ENCODE data around the gene SLC32A1.

Gene SLC32A1

GRCh38 chr20:38725148-38725901 lies 1.0 kb downstream of the SLC32A1 start:
- DNase-seq = peak in 3 of 51 donors; percentile 5 to 66 (median 26)

DNA sequence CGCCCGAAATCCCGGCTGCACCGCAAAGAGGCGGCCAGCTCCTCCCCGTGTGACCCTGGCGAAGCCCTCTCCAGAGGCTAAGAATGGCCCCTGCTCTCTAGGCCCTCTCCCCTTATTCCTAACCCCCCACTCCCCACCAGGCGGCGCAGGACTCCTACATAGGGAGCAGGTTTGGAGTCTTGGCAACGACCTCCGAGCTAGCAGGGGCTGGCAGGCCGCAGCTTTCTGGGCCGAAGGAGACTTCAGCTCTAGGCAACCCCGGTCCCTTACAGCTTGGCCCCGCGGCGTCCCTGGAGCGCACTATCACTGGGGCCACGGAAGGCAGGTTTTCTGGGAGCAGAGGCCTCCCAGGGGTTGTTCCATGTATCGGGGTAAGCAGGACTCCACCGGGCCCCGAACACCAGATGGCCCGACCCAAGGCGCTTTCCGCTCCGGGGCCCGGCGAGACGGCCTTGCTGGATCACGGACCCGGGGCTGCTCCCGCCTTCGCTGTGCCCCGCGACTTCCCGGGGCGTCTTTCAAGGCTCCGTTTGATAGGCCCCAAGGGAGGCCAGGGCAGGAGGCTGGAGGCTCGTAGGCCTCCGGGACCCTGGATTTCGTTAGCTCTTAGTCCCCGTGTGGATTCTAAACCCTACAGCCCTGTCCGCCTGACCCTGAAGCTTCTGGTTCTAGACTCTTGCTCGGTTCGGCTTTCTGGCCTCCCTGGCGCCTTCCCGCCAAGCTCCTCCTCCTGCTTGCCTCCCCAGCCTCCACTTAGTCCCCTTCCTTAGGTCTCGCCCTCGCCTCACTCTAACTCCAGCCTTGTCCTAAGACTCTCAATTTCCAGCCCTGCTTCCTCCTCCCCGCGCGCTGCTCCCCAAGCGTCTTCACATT lies 1.9 kb downstream of the SLC32A1 start:
- DNase-seq = peak in 4 of 51 donors; percentile 8 to 66 (median 24)

- DNase-seq = peak in 20 of 51 donors; percentile 5 to 59 (median 30)
Observed at GRCh38 chr20:38726804-38727606, 2.7 kb downstream of the SLC32A1 start.

- DNase-seq = peak in 2 of 51 donors; percentile 37 to 51
Observed at GRCh38 chr20:38727607-38728190, 3.4 kb downstream of the SLC32A1 start.

GRCh38 chr20:38728191-38728781 lies 4.0 kb downstream of the SLC32A1 start:
- DNase-seq = no peak

DNA sequence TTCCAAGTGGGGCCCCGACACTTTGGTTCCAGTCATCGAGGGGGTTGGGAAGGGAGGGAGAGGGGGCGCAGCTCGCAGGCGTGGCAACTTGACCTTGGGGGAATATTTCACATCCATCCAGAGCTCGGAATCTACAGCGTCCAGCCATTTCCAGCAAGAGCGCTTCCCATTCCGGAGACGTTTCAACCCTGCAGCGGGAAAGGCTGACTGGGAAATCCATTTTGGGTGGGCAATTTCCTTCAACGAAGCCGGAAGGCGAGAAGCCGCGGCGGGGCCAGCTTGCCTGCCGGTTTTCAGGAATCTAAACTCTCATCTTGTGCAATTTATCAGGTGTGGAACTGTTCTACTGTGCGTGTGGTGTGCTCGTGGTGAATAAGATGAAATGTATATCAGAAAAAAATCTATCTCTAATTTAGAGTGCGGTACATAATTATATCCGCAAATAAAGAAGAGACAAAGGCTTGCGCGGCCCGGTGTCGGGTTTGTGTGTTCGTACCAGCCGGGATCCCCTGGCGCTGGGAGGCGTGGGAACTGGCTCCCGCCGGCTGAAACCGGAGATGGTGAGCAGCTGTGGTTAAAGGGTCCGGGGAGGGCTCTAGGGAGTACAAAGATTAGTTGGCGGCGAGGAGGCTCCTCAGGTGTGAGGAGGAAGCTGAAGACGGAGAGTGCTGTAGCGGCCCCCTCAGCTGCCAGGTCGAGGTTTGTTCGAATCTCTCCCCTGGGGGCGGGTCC lies 4.8 kb downstream of the SLC32A1 start:
- DNase-seq = no peak

DNA sequence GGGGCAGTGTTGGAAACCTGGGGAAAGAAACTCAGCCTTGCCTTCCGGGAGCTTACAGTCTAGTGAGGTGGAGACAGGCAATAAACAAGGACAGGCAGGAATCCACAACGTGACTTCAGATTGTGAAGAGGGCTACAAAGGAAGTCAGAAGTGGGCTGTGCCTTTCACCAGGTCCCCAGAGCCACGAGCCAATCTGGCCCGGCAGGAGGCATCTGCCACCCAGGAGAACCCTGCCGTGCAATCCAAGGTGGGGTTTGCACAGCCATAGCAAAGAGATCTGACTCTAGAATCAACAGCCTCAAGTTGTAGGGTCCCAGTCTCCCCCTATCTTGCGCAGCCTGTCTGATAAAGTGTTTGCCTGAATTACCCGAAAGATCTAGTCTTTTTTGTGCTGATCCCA lies 5.5 kb downstream of the SLC32A1 start:
- DNase-seq = no peak

DNA sequence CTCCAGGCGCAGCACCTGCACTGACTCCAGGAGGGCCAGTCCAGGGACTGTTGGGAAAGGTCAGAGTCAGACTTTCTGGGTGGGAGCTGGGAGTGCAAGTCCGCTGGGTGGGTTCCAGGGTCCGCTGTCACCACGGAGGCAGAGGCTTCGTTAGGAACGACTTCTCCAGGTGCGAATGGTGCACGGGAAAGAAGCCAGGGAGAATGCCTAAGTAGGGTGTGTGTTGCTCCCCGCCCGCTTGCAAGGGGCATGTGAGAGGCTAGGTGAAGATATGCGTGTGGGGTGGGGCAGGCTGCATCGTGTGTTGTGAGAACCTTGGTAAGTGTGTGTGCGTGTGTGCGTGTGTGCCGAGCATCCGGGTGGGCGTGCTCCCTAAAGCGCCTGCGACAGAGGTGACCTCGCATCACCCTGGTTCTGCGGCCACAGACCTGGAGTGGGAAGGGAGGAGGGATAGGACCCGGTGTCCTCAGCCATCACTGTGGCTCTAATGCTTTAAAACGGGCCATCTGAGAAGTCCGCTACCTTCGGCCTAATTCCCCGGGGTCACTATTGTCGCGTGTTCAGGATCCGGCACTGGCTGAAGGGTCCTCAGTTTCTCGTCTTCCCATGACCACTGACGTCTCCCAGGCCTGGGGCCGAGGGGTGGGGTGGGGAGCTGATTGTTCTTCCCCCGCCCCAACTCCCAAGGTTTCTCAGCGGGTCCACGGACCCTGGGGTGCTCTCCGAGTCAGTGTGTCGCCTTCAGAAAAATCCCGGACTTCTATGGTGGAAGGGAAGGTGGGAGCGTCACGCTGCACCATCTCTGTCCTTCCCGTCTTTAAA lies 6.1 kb downstream of the SLC32A1 start:
- DNase-seq = peak in 1 of 51 donors; percentile 15

GRCh38 chr20:38730989-38731737 lies 6.9 kb downstream of the SLC32A1 start:
- peak in 42 of 51 donors; percentile 4 to 81 (median 36) for DNase-seq

- DNase-seq = no peak
Observed at GRCh38 chr20:38731738-38732113, 7.4 kb downstream of the SLC32A1 start.

DNA sequence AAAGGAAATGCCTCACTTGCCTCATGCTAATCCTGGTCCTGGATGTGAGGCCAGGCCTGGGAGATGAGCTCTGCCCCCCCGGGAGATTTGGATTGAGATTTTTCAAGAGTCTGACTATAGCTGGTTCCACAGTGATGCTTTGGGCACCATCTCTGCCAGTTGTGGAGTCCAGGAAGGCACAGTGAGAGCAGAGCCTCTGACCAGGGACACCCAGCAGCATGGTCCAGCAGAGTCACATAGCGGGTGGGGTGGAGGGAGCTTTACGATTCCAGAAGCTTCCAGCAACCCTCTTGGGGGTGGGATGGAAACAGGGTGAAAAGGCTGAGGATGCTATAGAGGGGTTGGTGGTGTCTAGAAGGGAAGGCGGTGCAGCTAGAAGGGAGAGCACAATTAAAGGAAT lies 8.7 kb downstream of the SLC32A1 start:
- DNase-seq = no peak

DNA sequence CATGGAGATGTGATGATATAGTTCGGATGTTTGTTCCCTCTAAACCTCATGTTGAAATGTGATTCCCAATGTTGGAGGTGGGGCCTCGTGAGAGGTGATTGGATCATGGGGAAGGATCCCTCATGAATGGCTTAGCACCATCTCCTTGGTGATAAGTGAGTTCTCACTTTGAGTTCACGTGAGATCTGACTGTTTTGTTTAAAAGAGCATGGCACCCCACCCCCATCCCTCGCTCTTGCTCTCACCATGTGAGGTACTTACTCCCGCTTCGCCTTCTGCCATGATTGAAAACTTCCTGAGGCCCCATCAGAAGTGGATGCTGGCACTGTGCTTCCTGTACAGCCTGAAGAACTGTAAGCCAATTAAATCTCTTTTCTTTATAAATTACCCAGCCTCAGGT lies 10.9 kb downstream of the SLC32A1 start:
- no peak for DNase-seq

- no peak for DNase-seq
Observed at GRCh38 chr20:38737887-38738286, 13.6 kb downstream of the SLC32A1 start.

- no peak for DNase-seq
Observed at GRCh38 chr20:38745757-38746156, 21.5 kb downstream of the SLC32A1 start.

DNA sequence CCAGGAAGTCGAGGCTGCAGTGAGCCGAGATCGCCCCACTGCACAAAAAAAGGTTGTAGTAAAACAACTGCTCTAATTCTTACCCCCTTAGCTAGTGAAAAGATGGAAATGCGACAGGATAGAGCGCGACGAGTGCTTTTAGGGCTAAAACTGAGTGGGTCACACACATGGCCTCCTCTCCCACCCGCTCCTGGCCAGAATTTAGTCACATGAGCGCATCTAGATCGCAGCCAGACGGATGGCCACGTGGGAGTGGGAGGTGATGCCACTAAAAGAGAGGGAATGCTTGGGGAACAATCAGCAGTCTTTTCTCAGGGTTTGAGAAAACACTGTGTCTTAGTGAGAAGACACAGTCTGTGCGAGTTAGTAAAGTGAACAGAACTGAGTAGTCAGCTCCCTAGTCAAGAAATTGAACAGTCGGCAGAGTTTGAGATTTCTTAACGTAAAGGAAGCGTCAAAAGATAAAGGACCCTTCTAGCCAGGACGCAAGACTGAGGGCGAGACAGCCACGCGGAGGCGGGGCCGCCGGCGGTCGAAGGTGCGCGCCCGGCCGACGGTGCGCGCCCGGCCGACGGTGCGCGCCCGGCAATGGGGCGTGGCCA lies 23.3 kb downstream of the SLC32A1 start:
- peak in 2 of 51 donors; percentile 3 for DNase-seq

- DNase-seq = peak; percentile 56 to 98 (median 88)
Observed at GRCh38 chr20:38748097-38748860, 24.0 kb downstream of the SLC32A1 start, which contains the start of gene ACTR5. TSS of gene ACTR5 (plus strand) at chr20:38748460. CDS start at chr20:38748479, 19 bp downstream.

DNA sequence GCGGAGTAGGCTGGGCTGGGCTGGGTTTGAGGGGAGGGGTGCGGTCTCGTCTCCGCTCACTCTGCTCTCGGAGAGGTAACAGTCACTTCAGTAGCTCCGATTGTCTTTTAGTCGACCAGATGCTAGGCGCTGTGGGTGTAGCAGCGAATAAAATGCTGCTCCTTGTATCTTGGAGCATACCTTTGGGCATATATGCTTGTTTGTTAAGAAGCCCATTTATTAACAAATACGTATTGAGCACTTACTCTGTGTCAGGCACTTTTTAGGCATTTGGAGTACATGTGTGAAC lies 24.5 kb downstream of the SLC32A1 start:
- no peak for DNase-seq
